ENCODE data around the gene SPON2. TPM values are rescaled to one million over a fixed set of nuclear protein-coding genes. Genes with fewer than 3 reads are reported as not detected.

Gene SPON2
- polyA plus RNA-seq, 1 experiment, result 11.6 TPM

- ChIA-PET POLR2A (no interaction called here), CTCF (interaction anchor here (0.6 kb wide), 1 partner anchor 387 kb away, joined by 3 read pairs; no protein-coding TSS in a partner anchor)
- no peaks in the 10 kb centered on the region for H3K36me3 ChIP-seq (ENCODE audit: control insufficient read depth, insufficient read depth, low read length)
- no peak for TF ChIP-seq CTCF (IDR thresholded peaks at IDR 0.05; ENCODE audit: insufficient read depth, low read depth, low read length)
- H3K27me3 ChIP-seq (ENCODE audit: control insufficient read depth, insufficient read depth, low read length), result no peaks in the 10 kb centered on the region
- H3K4me3 ChIP-seq (ENCODE audit: low read depth, low read length), result no peak overlapping the region
- DNase-seq (ENCODE audit: low read depth), result no peak
Observed at GRCh38 chr4:1202526-1203011, 30.2 kb upstream of the SPON2 start.

GRCh38 chr4:1201851-1202525, 29.6 kb upstream of the SPON2 start:
- H3K4me3 ChIP-seq (ENCODE audit: low read depth, low read length), result no peak overlapping the region
- H3K36me3 ChIP-seq (ENCODE audit: control insufficient read depth, insufficient read depth, low read length), result no peaks in the 10 kb centered on the region
- no peak for TF ChIP-seq CTCF (IDR thresholded peaks at IDR 0.05; ENCODE audit: insufficient read depth, low read depth, low read length)
- peak; percentile 49 for DNase-seq (ENCODE audit: low read depth)
- ChIA-PET POLR2A (no interaction called here), CTCF (no interaction called here)
- H3K27me3 ChIP-seq (ENCODE audit: control insufficient read depth, insufficient read depth, low read length), result no peaks in the 10 kb centered on the region

- Histone ChIP-seq H3K4me3 (ENCODE audit: low read depth, low read length) (no peak overlapping the region), H3K36me3 (ENCODE audit: control insufficient read depth, insufficient read depth, low read length) (no peaks in the 10 kb centered on the region), H3K27me3 (ENCODE audit: control insufficient read depth, insufficient read depth, low read length) (no peaks in the 10 kb centered on the region)
- TF ChIP-seq CTCF (IDR thresholded peaks at IDR 0.05; ENCODE audit: insufficient read depth, low read depth, low read length), result no peak
- ChIA-PET CTCF (no interaction called here), POLR2A (no interaction called here)
- peak; percentile 48 for DNase-seq (ENCODE audit: low read depth)
Observed at GRCh38 chr4:1200425-1201035, 28.1 kb upstream of the SPON2 start.

- DNase-seq (ENCODE audit: low read depth), result no peak
- no peak for TF ChIP-seq CTCF (IDR thresholded peaks at IDR 0.05; ENCODE audit: insufficient read depth, low read depth, low read length)
- H3K4me3 ChIP-seq (ENCODE audit: low read depth, low read length), result no peak overlapping the region
- H3K36me3 ChIP-seq (ENCODE audit: control insufficient read depth, insufficient read depth, low read length), result no peaks in the 10 kb centered on the region
- no peaks in the 10 kb centered on the region for H3K27me3 ChIP-seq (ENCODE audit: control insufficient read depth, insufficient read depth, low read length)
- ChIA-PET CTCF (interaction anchor here (1.0 kb wide), 1 partner anchor 28 kb away, joined by 5 read pairs; the partner anchor contains the start of gene SPON2), POLR2A (no interaction called here)
Observed at GRCh38 chr4:1199556-1200331, 27.4 kb upstream of the SPON2 start.

Measured in BJ (cell line).